ENCODE data around the gene APOBEC4.

The APOBEC4 gene

GRCh38 chr1:183674339-183674738 lies 21.2 kb upstream of the APOBEC4 start:
- no peak for DNase-seq

- DNase-seq: no peak
Measured at GRCh38 chr1:183673605-183674323, 20.6 kb upstream of the APOBEC4 start.

DNA sequence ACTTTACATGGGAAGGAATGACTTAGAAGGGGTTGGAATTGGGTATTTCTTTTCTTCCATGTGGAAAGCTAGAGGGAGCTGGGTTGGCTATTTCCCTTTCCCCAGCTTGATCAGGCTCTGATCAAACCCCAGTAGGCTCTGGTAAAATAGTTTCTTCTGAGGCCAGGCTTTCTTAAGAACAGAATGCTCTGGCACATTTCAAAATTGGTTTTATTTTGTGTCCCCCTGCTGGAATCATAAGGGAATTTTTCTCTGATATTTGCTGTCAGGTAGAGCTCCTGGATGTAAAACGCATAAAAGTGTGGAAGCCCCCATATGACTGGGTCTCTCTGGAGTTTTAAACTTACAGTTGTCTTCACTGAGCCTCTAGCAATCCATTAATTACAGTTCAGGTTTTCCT lies 17.1 kb upstream of the APOBEC4 start:
- DNase-seq: no peak

- no peak for DNase-seq
Measured at GRCh38 chr1:183656355-183656754, 3.2 kb upstream of the APOBEC4 start.

DNA sequence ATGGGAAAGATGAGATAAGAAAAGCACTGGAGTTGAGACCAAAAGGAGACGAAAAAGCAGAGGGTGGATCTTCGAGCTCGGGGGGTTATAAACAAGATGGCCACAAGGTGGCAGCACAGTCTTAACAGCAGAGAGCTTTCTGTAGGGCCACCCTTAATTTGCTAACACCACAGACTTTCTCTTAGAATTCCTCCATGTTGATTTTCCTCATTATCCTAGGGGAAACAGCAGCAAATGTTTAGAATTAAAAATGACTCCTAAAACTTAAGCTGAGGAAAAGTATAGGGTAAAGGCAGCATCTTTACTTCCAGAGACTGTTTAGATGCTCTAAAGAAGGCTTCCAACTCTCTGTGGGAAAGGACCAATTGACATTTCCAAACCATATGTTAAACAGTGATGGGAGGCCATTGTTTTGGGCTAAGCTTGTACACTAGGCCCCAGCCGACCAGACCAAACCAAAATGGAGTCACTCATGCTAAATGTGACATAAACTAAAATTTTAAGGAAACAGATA lies 2.5 kb upstream of the APOBEC4 start:
- DNase-seq: peak; percentile 66

GRCh38 chr1:183654706-183655105 lies 1.6 kb upstream of the APOBEC4 start:
- no peak for DNase-seq

DNA sequence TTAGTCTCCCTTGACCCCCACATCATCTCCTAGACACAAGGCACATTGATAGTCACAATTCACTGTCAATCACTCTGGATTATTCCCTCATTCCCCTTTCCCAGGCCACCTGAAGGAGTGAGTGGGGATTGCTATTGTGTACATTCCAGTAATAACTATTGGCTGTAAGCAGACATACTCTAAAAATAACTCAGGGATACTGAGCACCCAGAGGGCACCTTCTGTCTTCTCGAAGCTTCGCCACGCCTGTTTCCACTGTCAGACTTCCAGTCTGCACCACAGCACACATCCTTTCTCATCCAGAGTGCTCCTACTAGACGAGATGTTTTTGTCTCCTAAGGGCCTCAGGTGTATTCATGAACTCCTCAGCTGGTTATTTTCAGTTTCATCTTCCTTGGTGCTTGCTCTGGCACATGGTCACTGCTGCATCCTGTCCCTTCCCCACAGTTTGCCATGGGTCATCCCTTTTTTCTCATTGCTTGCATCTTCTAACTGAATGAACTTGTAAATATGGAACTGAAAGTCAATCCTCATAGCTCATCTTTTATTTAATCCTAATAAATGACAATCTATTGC lies 848 bp upstream of the APOBEC4 start:
- DNase-seq: no peak

DNA sequence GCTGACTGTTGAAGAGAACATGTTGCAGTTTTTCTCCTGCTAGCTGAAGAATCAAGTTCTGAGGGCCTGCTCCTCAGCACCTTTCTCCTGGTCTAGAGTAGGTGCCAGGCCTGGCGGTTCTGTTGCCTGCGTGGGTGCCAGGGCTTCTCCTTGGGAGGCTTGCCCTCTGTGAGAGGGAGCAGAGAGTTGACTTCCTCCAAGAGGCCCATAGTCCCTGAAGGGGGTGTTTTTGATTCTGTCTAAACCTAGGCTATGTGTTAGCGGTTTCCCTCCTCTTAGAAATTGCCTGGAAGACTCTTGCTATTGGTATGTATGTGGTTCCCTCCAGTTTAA lies 312 bp upstream of the APOBEC4 start:
- DNase-seq: no peak

- no peak for DNase-seq
Measured at GRCh38 chr1:183652107-183652506, 1.0 kb downstream of the APOBEC4 start.

DNA sequence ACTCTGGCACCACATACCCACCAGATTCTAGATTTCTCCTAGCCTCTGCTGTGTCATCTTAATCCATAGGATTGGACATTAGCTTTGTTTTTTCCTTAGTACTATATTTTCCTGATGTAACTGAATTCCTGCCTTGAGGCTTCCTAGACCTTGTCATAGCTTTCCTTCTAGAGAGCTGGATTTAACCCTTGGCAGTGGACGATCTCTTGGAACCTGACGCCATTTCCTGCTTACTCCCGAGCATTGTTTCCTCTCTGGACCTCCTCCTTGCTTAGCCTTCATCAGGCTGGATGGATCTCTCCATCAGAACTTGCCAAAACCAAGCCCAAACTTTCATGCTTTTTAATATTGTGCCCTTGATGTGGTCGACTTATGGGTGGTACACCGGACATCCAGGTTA lies 1.5 kb downstream of the APOBEC4 start:
- no peak for DNase-seq

- no peak for DNase-seq
Measured at GRCh38 chr1:183648042-183648441, 5.1 kb downstream of the APOBEC4 start.

- DNase-seq: no peak
Measured at GRCh38 chr1:183646776-183647175, 6.3 kb downstream of the APOBEC4 start.

DNA sequence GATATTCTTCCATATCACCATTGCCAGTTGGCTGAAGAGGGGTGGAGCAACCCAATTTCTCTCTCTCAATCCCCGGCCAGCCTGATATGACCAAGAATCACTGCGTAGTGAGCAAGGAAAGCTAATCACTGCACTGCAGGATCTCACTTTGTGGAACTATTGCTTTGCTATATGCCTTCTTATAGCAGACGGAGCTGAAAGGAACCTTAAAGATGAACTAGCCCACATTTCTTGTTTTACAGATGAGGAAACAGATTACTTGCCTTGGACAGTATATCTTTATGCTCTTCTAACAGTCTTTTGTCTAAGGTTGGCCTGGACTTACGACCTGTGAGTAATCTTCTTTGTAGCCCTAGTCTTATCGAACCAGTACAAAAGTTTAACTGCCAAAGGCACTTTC lies 7.6 kb downstream of the APOBEC4 start:
- DNase-seq: no peak

- DNase-seq: no peak
Measured at GRCh38 chr1:183642166-183642565, 10.9 kb downstream of the APOBEC4 start.

DNA sequence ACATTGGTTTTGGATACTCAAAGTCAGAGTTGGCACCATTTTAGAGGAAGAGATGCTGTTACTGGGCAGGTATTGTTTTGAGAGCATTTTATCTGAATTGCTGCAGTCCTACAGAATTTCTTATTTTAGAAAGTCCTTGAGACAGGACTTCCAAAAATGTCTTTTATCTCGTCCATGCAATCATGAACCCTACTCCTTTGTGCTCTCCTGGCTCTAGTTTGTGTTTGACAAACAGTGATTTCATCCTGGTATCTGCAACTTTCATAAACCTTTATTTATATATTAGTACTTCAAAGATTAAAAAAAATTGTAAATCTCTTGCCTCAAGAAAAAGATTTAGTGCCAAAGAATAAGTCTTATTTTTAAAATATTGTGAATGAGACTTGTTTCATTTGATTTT lies 12.9 kb downstream of the APOBEC4 start:
- no peak for DNase-seq

DNA sequence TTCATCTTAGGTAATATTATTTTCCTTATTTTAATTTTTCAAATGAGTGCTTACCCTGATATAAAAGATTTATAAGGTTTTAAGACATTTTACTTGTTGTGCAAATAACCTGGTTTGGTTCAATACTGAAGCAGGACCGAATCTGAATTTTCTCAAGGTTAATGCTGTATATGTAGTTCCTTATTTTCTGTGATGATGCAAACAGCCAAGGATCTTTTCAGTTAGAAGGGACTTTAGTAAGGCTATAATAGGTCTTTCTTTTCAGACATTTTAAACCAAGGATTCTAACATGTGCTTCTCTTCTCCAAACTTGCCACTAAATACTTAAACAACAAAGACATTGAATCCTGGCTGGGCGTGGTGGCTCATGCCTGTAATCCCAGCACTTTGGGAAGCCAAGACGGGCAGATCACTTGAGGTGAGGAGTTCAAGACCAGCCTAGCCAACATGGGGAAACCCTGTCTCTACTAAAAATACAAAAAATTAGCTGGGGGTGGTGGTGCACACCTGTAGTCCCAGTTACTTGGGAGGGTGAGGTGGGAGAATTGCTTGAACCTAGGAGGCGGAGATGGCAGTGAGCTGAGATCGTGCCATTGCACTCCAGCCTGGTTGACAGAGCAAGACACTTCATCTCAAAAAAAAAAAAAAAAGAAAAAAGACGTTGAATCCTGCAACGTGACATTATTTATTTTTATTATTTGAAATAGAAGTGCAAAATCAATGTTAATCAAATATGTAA lies 14.3 kb downstream of the APOBEC4 start:
- DNase-seq: no peak

DNA sequence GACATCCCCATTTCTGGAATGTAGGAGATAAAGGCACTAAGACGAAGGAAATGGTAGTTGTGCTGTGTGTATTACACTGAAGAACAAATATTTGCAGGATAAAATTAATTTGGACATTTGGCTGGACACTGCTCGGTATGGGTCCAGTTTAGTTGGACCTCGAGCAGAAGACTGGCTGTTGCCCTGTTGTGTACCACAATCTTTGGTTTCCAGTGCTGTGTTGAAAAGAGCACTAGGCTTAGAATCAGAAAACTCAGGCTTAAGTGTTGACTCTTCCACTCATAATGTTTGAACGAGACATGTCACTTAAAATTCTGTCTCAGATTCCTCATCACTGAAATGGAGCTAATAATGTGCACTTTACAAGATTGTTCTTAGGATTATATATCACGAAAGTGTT lies 16.3 kb downstream of the APOBEC4 start:
- DNase-seq: no peak

- DNase-seq: peak; percentile 45
Measured at GRCh38 chr1:183636334-183636682, 16.8 kb downstream of the APOBEC4 start.

DNA sequence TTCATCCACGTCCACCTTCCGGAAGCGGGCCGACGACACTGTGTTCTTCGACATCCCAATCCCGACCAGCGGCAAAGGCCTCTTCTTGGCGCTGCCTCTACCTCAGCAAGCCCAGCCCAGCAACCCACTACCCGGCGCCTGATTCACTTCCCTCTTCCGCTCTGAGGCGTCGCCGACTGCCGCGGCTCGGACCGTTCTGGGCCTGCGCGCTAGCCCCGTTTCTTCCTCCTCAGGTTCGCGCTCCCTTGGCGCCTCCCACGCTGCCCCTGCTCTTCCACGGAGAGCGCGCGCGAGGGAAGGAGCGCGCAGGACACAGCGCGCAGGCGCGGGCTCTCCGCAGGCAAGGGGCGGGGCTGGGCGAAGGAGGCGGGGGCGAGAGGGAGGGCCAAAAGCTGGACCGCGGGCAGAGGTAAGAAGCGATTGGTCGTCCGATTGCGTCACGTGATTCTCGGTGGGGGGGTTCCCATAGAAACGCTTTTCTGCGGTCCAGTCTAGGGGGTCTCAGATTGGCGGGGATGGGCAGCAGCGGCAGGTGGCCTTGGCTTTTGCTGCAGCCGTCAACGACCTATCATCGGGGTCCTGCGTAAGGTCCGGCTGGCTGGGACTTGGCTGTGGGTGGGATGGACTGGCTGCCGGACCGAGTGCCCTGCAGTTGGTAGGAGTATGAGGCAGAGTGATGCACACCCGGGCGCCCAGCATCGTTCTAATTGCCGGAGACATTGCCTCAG lies 17.3 kb downstream of the APOBEC4 start, which contains the start of gene ARPC5:
ARPC5 (minus strand) TSS at position 178 of the 728 bp plus-strand sequence; CDS start at position 54, 124 bp downstream.
- peak; percentile 98 for DNase-seq

DNA sequence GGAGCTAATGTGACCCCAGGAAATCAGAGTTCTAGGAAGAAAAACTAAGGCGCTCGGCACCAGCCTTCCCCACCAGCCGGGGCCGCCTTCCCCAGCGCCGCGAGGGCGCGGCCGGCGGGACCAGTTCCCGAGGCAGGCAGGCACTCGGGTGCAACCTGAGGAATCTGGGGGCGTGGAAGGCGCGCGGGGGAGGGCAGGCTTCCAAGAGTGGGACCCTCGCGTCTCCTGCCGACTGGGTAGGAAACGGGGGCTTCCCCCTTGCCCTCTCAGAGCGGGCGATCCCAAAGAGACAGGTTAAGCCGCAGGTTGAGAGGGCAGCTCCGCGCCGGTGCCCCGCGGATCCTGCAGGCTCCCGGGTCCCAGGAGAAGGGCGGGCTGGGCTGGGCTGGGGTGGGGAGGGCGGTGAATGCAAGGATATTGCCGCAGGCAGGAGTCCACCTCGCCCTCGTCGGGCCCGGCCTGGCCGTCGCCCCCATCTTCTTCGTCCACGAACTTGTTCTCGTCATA lies 18.0 kb downstream of the APOBEC4 start:
- DNase-seq: no peak

DNA sequence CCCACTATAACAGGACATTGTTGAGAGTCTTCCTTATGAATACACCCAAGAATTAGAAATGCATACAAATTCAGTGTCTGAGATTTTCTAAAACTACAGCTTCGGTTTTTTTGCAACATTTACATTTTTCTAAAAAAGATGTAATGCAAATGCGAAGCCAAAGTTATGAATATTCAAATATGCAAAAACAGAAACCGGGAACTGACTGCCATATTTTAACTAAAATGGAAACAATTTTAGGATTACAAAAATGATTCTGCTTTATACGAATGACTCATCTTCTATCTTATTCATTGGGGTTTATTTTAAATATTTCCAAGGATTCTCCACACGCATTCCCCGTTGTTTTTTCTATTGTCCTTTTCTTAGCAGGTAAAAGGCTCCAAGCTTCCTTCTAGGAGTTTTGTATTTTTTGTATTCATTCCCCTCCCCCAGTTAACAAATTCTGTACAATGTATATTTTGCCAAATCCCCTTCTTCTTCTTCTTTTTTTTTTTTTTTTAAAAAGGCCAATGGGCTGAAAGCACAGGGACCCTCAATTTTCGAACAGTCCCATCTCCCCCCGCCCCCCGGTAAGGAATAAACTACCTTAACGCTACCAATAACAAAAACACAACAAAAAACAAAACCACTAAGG lies 18.6 kb downstream of the APOBEC4 start:
- DNase-seq: no peak

DNA sequence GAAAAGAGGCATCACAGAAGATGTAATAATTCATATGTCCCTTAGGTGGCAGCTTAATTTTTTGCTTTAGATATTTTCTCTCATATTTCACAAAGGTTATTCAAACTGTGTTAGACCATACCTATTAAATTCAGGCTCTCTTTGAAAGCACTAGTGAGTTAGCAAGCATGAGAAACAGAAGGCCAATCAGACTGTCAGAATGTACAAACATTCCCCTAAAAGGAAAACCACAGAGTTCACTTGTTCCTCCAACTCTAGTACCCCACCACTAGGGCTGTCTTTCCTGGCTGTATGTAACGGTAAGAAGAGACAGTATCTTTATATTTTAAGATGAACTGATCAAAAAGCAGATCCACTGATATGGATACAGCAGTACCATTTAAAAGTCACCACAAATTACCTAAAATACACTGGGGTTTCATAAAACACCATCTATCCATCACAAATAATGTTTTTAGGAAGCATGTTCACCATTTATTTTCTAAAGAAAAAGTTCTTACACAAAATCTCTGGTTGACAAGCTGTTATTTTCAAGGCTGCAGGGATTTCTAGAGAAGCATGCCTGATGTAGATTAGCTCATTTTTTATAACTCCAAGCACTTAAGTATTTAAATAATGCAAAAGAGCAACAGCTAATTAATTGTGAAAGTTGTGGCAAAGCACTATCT lies 19.3 kb downstream of the APOBEC4 start:
- DNase-seq: peak; percentile 42
